HG03135 (cell line): ENCODE measurements around the gene TANGO2.
"Not testable (repeated sequence)": the region's sequence is repeated elsewhere in the genome, so short reads cannot be mapped to it uniquely, and the experiment has no call there.

Experiments used
- ATAC-seq: cut with Tn5 transposase; IDR thresholded peaks from one replicate; pipeline ENCODE4 v1.9.1; 2021; ENCODE audit warnings: mild to moderate bottlenecking, moderate library complexity; ENCODE audit not compliant: unreplicated experiment

The TANGO2 gene

GRCh38 chr22:20060700-20061480, 40.0 kb downstream of the TANGO2 start:
- ATAC-seq, result no peak

- ATAC-seq, result no peak
Measured at GRCh38 chr22:20061481-20061861, 40.6 kb downstream of the TANGO2 start.

DNA sequence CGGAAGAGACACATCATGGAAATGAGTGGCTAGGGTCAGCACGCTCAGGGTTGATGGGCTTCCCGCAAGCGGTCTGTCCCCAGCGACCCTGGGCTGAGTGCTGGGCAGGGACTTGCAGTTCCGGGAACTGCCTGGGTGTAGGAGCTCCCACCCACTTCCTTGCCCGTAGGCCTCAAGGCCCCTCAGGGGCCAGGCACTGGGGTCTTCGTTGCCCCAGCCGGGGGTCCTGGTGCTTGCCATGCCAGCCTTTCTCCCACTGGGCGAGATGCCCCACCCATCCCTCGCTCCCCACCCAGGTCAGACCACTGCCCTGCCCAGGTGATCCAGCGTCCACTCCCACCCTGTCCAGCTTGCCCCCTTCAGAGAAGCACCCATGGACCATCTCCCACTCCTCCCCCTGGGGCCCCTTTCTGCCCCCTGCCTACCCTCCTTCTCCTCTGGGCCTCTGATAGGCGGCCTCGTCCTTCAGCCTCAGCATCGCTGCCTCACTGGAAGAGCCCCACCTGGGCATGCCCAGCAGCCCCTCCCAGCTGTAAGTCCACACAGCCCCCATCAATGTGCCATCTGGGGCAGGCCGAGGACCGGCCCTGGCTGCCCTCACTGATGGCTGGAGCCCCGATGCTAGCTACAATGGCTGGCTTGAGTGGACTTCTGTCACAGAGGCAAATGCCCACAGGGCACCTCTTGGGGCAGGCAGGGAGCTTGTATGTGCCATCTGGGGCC, 41.3 kb downstream of the TANGO2 start:
- ATAC-seq, result no peak

GRCh38 chr22:20062766-20063083, 41.8 kb downstream of the TANGO2 start:
- ATAC-seq, result no peak

DNA sequence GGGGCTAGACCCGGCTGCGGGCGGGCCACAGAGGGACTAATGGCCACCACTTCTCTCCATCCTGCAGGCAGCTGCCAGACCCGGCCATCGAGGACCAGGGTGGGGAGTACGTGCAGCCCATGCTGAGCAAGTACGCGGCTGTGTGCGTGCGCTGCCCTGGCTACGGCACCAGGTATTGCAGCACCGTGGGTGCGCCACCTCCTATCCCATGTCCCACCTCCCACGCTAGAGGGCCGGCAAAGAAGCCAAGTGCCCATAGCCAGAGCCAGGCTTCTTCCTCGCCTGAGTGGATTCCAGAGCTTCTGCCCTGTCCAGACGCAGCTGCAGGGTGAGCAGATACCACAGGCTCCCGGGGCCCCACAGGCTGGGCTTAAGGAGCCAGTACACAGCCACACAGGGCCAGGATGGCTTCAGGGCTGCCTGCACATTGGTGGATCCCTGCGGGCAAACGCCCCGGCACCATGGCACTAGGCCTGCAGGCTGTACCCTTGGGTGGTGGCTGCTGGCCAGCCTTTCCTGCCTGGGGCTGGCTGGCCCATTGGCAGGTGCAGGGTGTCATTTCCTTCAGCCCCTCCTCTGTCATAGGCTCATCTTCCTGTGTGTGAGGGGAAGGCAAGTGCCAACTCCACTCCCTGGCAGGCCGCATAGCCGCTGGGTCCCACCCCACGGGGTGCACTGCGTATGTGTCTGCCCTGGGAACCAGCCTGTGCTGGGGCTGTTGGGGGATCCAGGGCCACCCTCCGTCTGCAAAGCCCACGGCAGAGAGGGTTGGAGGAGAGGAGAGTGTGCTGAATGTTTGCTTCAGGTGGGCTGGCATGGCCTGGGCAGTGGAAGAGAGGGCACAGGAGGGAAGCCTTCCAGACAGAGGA, 42.6 kb downstream of the TANGO2 start:
- no peak for ATAC-seq

GRCh38 chr22:20064140-20064480, 43.2 kb downstream of the TANGO2 start:
- ATAC-seq, result no peak

GRCh38 chr22:20064545-20065262, 43.8 kb downstream of the TANGO2 start:
- no peak for ATAC-seq

- ATAC-seq, result no peak
Measured at GRCh38 chr22:20065896-20066616, 45.1 kb downstream of the TANGO2 start.

- no peak for ATAC-seq
Measured at GRCh38 chr22:20066617-20067383, 45.9 kb downstream of the TANGO2 start.

DNA sequence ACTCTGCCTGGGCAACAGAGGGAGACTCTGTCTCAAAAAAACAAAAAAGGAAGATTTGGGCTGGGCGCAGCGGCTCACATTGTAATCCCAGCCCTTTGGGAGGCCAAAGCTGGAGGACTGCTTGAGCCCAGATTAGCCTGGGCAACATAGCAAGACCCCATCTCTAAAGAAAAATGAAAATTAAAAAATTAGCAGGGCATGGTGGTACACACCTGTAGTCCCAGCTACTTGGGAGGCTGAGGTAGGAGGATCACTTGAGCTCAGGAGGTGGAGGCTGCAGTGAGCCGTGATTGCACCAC, 46.4 kb downstream of the TANGO2 start:
- not testable (repeated sequence) for ATAC-seq

DNA sequence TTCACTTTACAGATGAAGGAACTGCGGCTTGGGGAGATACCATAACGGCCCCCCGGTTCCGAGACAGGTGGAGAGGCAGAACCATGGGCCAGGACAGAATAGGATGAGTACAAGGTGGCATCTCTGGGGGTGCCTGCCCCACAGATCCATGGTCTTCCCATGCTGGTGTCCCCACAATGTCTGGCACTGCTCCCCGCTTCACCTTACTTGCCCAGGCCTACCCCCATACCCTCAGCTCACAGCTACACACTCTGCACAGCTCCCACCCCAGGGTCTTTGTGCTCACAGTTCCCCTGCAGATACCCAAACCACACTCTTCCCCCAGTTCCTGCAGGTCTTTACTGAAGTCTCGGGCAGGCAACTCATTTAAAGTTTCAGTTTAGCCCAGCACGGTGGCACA, 47.7 kb downstream of the TANGO2 start:
- no peak for ATAC-seq

GRCh38 chr22:20069331-20070042, 48.6 kb downstream of the TANGO2 start:
- ATAC-seq, result no peak

- ATAC-seq, result no peak
Measured at GRCh38 chr22:20071524-20071972, 50.6 kb downstream of the TANGO2 start.

- ATAC-seq, result no peak
Measured at GRCh38 chr22:20076627-20077172, 55.8 kb downstream of the TANGO2 start.

GRCh38 chr22:20079745-20080444, 59.0 kb downstream of the TANGO2 start, which contains the start of gene DGCR8:
TSS of gene DGCR8 (plus strand) at chr22:20080241. CDS start at chr22:20085964, 5,723 bp downstream.
- peak; percentile 73 for ATAC-seq

DNA sequence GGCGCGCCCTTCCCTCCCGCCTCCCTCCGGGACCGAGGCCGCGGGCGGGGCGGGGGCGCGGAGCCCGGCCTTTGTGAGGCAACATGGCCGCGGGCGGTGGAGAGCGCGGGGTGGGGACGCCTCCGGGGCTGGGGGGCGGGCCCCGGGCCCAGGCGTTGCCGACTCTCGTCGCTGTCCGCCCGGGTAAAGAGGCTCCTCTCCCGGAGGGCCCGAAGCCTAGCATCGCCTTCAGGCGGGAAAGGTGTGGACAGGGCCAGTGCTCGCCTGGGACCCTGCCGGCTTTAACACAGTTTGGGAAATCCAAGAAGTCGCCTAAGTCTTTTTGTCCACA, 59.5 kb downstream of the TANGO2 start:
- peak; percentile 61 for ATAC-seq

- peak; percentile 3 for ATAC-seq
Measured at GRCh38 chr22:20080776-20081654, 60.1 kb downstream of the TANGO2 start.
